HepG2 (cell line): ENCODE measurements around the gene SCN4B. TPM values are rescaled to one million over a fixed set of nuclear protein-coding genes. Genes with fewer than 3 reads are reported as not detected.

ENCODE experiments used
- ATAC-seq: fragments of 200-7000 bp; cut with Tn5 transposase; 3 replicates; pipeline ENCODE4 v1.9.1; 2020; ENCODE audit warnings: mild to moderate bottlenecking, moderate library complexity
- BruUV-seq: library from RNA; stranded (reverse); fragments of 400-500 nt; replicated peaks from 2 replicates; lab custom pipeline; 2021; lab: Mats Ljungman, UMichigan
- CTCF ChIA-PET: fragments of 300-600 bp; formaldehyde crosslinking; extraction: SDS; loops from one replicate; lab custom pipeline; 2021; ENCODE audit warnings: low total read pairs, inconsistent platforms, low intra/inter-chr PET ratio; lab: Yijun Ruan, JAX
- POLR2A ChIA-PET: fragments of 350-600 bp; sonication (Branson Sonifier 250); formaldehyde crosslinking; loops from one replicate; lab custom pipeline; 2020; ENCODE audit warnings: antibody characterized with exemption, inconsistent platforms; lab: Yijun Ruan, JAX
- DNase-seq: peaks from one replicate; pipeline ENCODE4 v3.0.0-alpha.2; 2015; ENCODE audit warnings: low spot score
- FAIRE-seq: peaks from 3 replicates; lab custom pipeline; 2011; peaks lifted over from hg19 to GRCh38; lab: Jason Lieb, UNC
- H2AFZ ChIP-seq: one replicate; pipeline ENCODE4 v1.6.1; 2011; ENCODE audit warnings: low read length, inconsistent platforms
- H3K27ac ChIP-seq: fragments of 300-600 bp; 3 replicates; pipeline ENCODE4 v1.8.0; 2011; ENCODE audit warnings: mixed run types, mild to moderate bottlenecking, mixed read lengths, low read length, inconsistent platforms; ENCODE audit not compliant: insufficient read depth; ENCODE audit errors: extremely low read length
- H3K27me3 ChIP-seq, 2 experiments: fragments of 200-600 bp in 1 of 2; 2 replicates in 1 of 2; 3 replicates in 1 of 2; pipeline versions ENCODE4 v1.6.0 to v1.8.0; 2011; ENCODE audit warnings: low read length in 2 of 2, mild to moderate bottlenecking in 2 of 2, moderate library complexity in 2 of 2, inconsistent platforms in 1 of 2; ENCODE audit not compliant: insufficient read depth in 2 of 2, control insufficient read depth in 1 of 2
- H3K36me3 ChIP-seq, 2 experiments: fragments of 200-600 bp in 1 of 2; replicated peaks in 1 of 2; 2 replicates in 1 of 2; 3 replicates in 1 of 2; pipeline versions ENCODE4 v1.5.1 to v1.8.0; 2011; ENCODE audit warnings: low read length in 2 of 2, inconsistent platforms in 1 of 2; ENCODE audit not compliant: insufficient read depth in 2 of 2, control insufficient read depth in 1 of 2
- H3K4me1 ChIP-seq: 2 replicates; pipeline ENCODE4 v1.5.1; 2012; ENCODE audit warnings: low read length, inconsistent platforms; ENCODE audit not compliant: insufficient read depth
- H3K4me2 ChIP-seq: 2 replicates; pipeline ENCODE4 v1.6.0; 2011; ENCODE audit warnings: low read depth, low read length, inconsistent platforms
- H3K4me3 ChIP-seq, 3 experiments: fragments of 200-600 bp in 1 of 3; sonication (generic), shearing (Covaris generic) in 1 of 3; replicated peaks in 1 of 3; 2 replicates each; pipeline ENCODE4 v1.5.1; 2011 to 2016; ENCODE audit warnings: low read length in 3 of 3, inconsistent platforms in 2 of 3, low read depth in 2 of 3, mild to moderate bottlenecking in 2 of 3, control low read depth in 1 of 3, mixed read lengths in 1 of 3; ENCODE audit not compliant: insufficient read depth in 1 of 3
- H3K79me2 ChIP-seq: one replicate; pipeline ENCODE4 v1.6.1; 2011; ENCODE audit warnings: low read length, inconsistent platforms; ENCODE audit not compliant: insufficient read depth
- H3K9ac ChIP-seq: 2 replicates; pipeline ENCODE4 v1.6.0; 2011; ENCODE audit warnings: mild to moderate bottlenecking, low read depth, low read length, inconsistent platforms; ENCODE audit not compliant: insufficient read depth
- H3K9me3 ChIP-seq: 2 replicates; pipeline ENCODE4 v1.5.1; 2012; ENCODE audit warnings: mild to moderate bottlenecking, low read length
- H4K20me1 ChIP-seq: 2 replicates; pipeline ENCODE4 v1.6.0; 2011; ENCODE audit warnings: inconsistent platforms, mild to moderate bottlenecking, low read length, moderate library complexity; ENCODE audit not compliant: insufficient read depth
- DPF2 ChIP-seq: sonication (generic); formaldehyde crosslinking; IDR thresholded peaks from 2 replicates; pipeline ENCODE4 v1.4.0; 2020; ENCODE audit warnings: mild to moderate bottlenecking, low read depth, missing genetic modification reagents, borderline replicate concordance
- MTA3 ChIP-seq: sonication (generic); formaldehyde crosslinking; IDR thresholded peaks from 2 replicates; pipeline ENCODE4 v1.4.0; 2020; ENCODE audit warnings: missing genetic modification reagents
- NFKB2 ChIP-seq: sonication (generic); formaldehyde crosslinking; IDR thresholded peaks from 2 replicates; pipeline ENCODE4 v1.4.0; 2020; ENCODE audit warnings: missing genetic modification reagents, borderline replicate concordance
- RXRB ChIP-seq: IDR thresholded peaks from 2 replicates; pipeline ENCODE4 v1.6.1; 2016; ENCODE audit warnings: borderline replicate concordance, missing genetic modification reagents, missing compliant biosample characterization
- SRY ChIP-seq: sonication (generic); formaldehyde crosslinking; IDR thresholded peaks from 2 replicates; pipeline ENCODE4 v1.8.0; 2022; ENCODE audit warnings: mild to moderate bottlenecking, missing genetic modification reagents
- ZBTB10 ChIP-seq: sonication (generic); formaldehyde crosslinking; IDR thresholded peaks from 2 replicates; pipeline ENCODE4 v1.4.0; 2020; ENCODE audit warnings: missing genetic modification reagents, borderline replicate concordance
- ZBTB39 ChIP-seq: sonication (generic); formaldehyde crosslinking; IDR thresholded peaks from 2 replicates; pipeline ENCODE4 v1.5.0; 2020; ENCODE audit warnings: missing genetic modification reagents
- ZNF124 ChIP-seq: sonication (generic); formaldehyde crosslinking; IDR thresholded peaks from 2 replicates; pipeline ENCODE4 v1.4.0; 2020; ENCODE audit warnings: missing genetic modification reagents
- ZNF280B ChIP-seq: sonication (generic); formaldehyde crosslinking; IDR thresholded peaks from 2 replicates; pipeline ENCODE4 v1.5.0; 2020; ENCODE audit warnings: missing genetic modification reagents, mild to moderate bottlenecking, borderline replicate concordance
- ZNF724P ChIP-seq: sonication (generic); formaldehyde crosslinking; IDR thresholded peaks from 2 replicates; pipeline ENCODE4 v1.8.0; 2022; ENCODE audit warnings: missing genetic modification reagents, borderline replicate concordance
- ZNF747 ChIP-seq: sonication (generic); formaldehyde crosslinking; IDR thresholded peaks from 2 replicates; pipeline ENCODE4 v1.8.1; 2023; ENCODE audit warnings: missing genetic modification reagents, mild to moderate bottlenecking, borderline replicate concordance
- WGBS: methylation state at CpG from one replicate; pipeline ENCODE4 v1.1.6; 2017; ENCODE audit warnings: low lambda C conversion rate; 5-methylcytosine and 5-hydroxymethylcytosine counted together
- in situ Hi-C: cut with HindIII; loops from 2 replicates; pipeline ENCODE4 v1.10.0; 2017; ENCODE audit warnings: low pct_unique_long_range_greater_than_20kb; ENCODE audit not compliant: extremely low pct_ligation_motif_present
- intact Hi-C: fragments of 100-400 bp; cut with micrococcal nuclease; formaldehyde crosslinking; loops from one replicate; pipeline ENCODE4 v1.10.0; 2022; ENCODE audit not compliant: unreplicated experiment
- polyA plus RNA-seq, 8 experiments: library from polyadenylated mRNA; depleted of rRNA in 3 of 8; stranded (reverse) in 7 of 8; unstranded in 1 of 8; fragments of >200 nt; fragmentation: Illumina TruSeq in 4 of 8; extraction: Trizol in 4 of 8; gene quantifications; 2 replicates each; pipeline versions ENCODE4 v1.2.1 to v1.2.3, GENCODE V29; 2011 to 2016; ENCODE audit warnings: low read depth in 4 of 8, missing spikeins in 1 of 8, mixed read lengths in 1 of 8; ENCODE audit not compliant: insufficient read depth in 1 of 8
- total RNA-seq, 5 experiments: library from RNA; depleted of rRNA; stranded (reverse); fragments of >200 nt; fragmentation: Illumina TruSeq; extraction: Trizol; gene quantifications; 2 replicates each; pipeline ENCODE4 v1.2.3, GENCODE V29; 2016; ENCODE audit warnings: low read depth in 1 of 5

Gene SCN4B
- total and polyA plus RNA-seq, 2 of the 13 experiments (the other 11 are each of a cell fraction or from before 2014, with no cell fraction given) = 0.04 to 0.29 TPM

- Histone ChIP-seq H3K27me3 (peaks cover 5 to 31% of the 10 kb centered on the region in 2 experiments), H3K4me3 (no peak overlapping the region), H3K27ac (no peak overlapping the region), H4K20me1 (no peaks in the 10 kb centered on the region), H2AFZ (no peak overlapping the region), H3K79me2 (no peaks in the 10 kb centered on the region), H3K9ac (no peak overlapping the region), H3K4me1 (peaks cover 10% of the 10 kb centered on the region), H3K4me2 (no peak overlapping the region), H3K36me3 (no peaks in the 10 kb centered on the region), H3K9me3 (no peaks in the 10 kb centered on the region)
- intact Hi-C loops (no loop called here), in situ Hi-C loops (no loop called here)
- BruUV-seq = no TSS peak
- no peak for ATAC-seq
- POLR2A ChIA-PET = no interaction called here
- no peak for FAIRE-seq
- CTCF ChIA-PET = no interaction called here
- TF ChIP-seq ZNF124 (CRISPR knock-in tag) = no peak
- no peak for DNase-seq
- 35% methylated on average over 2 of the region's 2 CpGs for WGBS
Measured at GRCh38 chr11:118106789-118107335, 45.8 kb downstream of the SCN4B start.

GRCh38 chr11:118105657-118106305, 46.8 kb downstream of the SCN4B start:
- no peaks in the 10 kb centered on the region for H3K9me3 ChIP-seq
- H3K4me1 ChIP-seq = peaks cover 9% of the 10 kb centered on the region
- no peak overlapping the region for H3K4me2 ChIP-seq
- intact Hi-C loops (no loop called here), in situ Hi-C loops (no loop called here)
- H3K27ac ChIP-seq = no peak overlapping the region
- no peak overlapping the region for H3K9ac ChIP-seq
- FAIRE-seq = no peak
- 1% methylated on average over 4 of the region's 4 CpGs for WGBS
- H3K27me3 ChIP-seq = peaks cover 5 to 36% of the 10 kb centered on the region in 2 experiments
- ATAC-seq = no peak
- H3K4me3 ChIP-seq = no peak overlapping the region
- ChIA-PET CTCF (no interaction called here), POLR2A (no interaction called here)
- no peaks in the 10 kb centered on the region for H4K20me1 ChIP-seq
- DNase-seq = no peak
- H3K36me3 ChIP-seq = no peaks in the 10 kb centered on the region
- no peak overlapping the region for H2AFZ ChIP-seq
- H3K79me2 ChIP-seq = no peaks in the 10 kb centered on the region
- BruUV-seq = no TSS peak
- no peak for TF ChIP-seq SRY
- no peak for TF ChIP-seq NFKB2 (CRISPR knock-in tag)
- no peak for TF ChIP-seq ZNF747 (CRISPR knock-in tag)
- no peak for TF ChIP-seq ZBTB39 (CRISPR knock-in tag)
- no peak for TF ChIP-seq RXRB (CRISPR knock-in tag)
- no peak for TF ChIP-seq ZBTB10 (CRISPR knock-in tag)
- no peak for TF ChIP-seq ZNF280B
- TF ChIP-seq ZNF724P (CRISPR knock-in tag) = no peak
- TF ChIP-seq MTA3 (CRISPR knock-in tag) = no peak
- TF ChIP-seq DPF2 = no peak
